ENCODE data around the gene SARNP.
A peak's percentile ranks its signal among the peaks of the same experiment; 100 is the strongest.

Gene SARNP

GRCh38 chr12:55742719-55743405 is 74.7 kb downstream of the SARNP start, which contains the start of gene GDF11:
Gene GDF11, plus strand, starts transcription at chr12:55743122. Its CDS starts 195 bp downstream, at chr12:55743317.
- DNase-seq (ENCODE audit: low read depth in 2 of 2): peak in 1 of 2 donors; percentile 56

GRCh38 chr12:55741931-55742680 is 75.4 kb downstream of the SARNP start:
- no peak for DNase-seq (ENCODE audit: low read depth in 2 of 2)

GRCh38 chr12:55739025-55739378 is 78.5 kb downstream of the SARNP start:
- no peak for DNase-seq (ENCODE audit: low read depth in 2 of 2)

GRCh38 chr12:55738123-55739024 is 79.2 kb downstream of the SARNP start:
- peak in 1 of 2 donors; percentile 61 for DNase-seq (ENCODE audit: low read depth in 2 of 2)

- no peak for DNase-seq (ENCODE audit: low read depth in 2 of 2)
Measured at GRCh38 chr12:55737581-55738122, 79.9 kb downstream of the SARNP start.

GRCh38 chr12:55736780-55737580 is 80.5 kb downstream of the SARNP start:
- DNase-seq (ENCODE audit: low read depth in 2 of 2): no peak

GRCh38 chr12:55736076-55736475 is 81.4 kb downstream of the SARNP start:
- DNase-seq (ENCODE audit: low read depth in 2 of 2): no peak

- no peak for DNase-seq (ENCODE audit: low read depth in 2 of 2)
Measured at GRCh38 chr12:55734595-55734994, 82.9 kb downstream of the SARNP start.

- DNase-seq (ENCODE audit: low read depth in 2 of 2): no peak
Measured at GRCh38 chr12:55733858-55734257, 83.7 kb downstream of the SARNP start.

- no peak for DNase-seq (ENCODE audit: low read depth in 2 of 2)
Measured at GRCh38 chr12:55733021-55733555, 84.4 kb downstream of the SARNP start.

GRCh38 chr12:55732288-55732687 is 85.2 kb downstream of the SARNP start:
- DNase-seq (ENCODE audit: low read depth in 2 of 2): no peak

GRCh38 chr12:55729819-55730818 is 87.4 kb downstream of the SARNP start:
- no peak for DNase-seq (ENCODE audit: low read depth in 2 of 2)

GRCh38 chr12:55728939-55729818 is 88.3 kb downstream of the SARNP start, which contains the start of gene CD63:
Gene CD63, minus strand, starts transcription at chr12:55729009. Its CDS starts 668 bp downstream, at chr12:55728341.
- peak; percentile 65 to 72 for DNase-seq (ENCODE audit: low read depth in 2 of 2)

- no peak for DNase-seq (ENCODE audit: low read depth in 2 of 2)
Measured at GRCh38 chr12:55728186-55728938, 89.2 kb downstream of the SARNP start.

- DNase-seq (ENCODE audit: low read depth in 2 of 2): no peak
Measured at GRCh38 chr12:55727643-55728185, 89.8 kb downstream of the SARNP start.

GRCh38 chr12:55726971-55727370 is 90.6 kb downstream of the SARNP start:
- no peak for DNase-seq (ENCODE audit: low read depth in 2 of 2)

GRCh38 chr12:55725556-55725955 is 92.0 kb downstream of the SARNP start:
- DNase-seq (ENCODE audit: low read depth in 2 of 2): no peak

All from stimulated activated CD8-positive, alpha-beta memory T cell treated with anti-CD3 and anti-CD28 coated beads, Interleukin-15, amount 100 ng/mL, for 4 hours (primary cell).